ENCODE data around the gene ATAT1.

DNA sequence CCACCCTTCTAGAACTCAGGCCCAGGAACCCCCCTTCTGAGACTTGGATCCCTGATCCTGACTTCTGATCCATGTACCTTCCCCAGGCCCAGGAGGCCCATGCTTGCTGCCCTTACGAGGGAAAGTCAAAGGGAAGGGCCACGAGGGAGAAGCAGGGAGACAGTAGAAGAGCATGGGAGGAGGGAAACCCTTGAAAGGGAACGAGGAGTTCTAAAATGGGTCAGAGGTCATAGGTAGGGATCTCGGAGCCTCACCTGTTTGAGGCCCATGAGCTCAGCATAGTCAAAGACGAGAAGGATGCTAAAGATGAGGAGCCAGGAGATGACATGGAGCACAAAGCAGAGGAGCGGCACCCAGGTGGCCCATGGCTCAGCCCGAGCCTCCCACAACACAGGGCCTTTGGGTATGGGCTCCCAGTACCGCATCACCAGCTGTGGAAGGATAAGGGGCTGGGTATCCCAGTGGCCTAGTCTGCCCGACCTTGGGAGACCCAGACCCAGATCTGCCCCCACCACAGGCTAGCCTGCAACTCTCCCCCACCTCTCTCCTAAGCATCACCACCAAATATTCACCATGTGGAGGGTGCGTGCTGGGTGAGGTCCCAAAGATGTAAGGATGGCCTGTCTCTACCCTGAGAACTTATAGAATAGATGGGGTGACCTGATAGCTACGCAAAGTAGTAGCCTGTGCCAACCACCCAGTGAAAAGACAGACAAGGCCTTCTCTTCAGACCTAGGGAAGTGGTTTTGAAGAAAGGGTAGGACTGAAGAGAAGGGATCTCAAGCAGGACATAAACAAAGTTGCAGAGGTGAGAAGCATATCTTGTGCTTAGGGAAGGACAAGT, 62.6 kb downstream of the ATAT1 start:
- TF ChIP-seq, protein P1, sequence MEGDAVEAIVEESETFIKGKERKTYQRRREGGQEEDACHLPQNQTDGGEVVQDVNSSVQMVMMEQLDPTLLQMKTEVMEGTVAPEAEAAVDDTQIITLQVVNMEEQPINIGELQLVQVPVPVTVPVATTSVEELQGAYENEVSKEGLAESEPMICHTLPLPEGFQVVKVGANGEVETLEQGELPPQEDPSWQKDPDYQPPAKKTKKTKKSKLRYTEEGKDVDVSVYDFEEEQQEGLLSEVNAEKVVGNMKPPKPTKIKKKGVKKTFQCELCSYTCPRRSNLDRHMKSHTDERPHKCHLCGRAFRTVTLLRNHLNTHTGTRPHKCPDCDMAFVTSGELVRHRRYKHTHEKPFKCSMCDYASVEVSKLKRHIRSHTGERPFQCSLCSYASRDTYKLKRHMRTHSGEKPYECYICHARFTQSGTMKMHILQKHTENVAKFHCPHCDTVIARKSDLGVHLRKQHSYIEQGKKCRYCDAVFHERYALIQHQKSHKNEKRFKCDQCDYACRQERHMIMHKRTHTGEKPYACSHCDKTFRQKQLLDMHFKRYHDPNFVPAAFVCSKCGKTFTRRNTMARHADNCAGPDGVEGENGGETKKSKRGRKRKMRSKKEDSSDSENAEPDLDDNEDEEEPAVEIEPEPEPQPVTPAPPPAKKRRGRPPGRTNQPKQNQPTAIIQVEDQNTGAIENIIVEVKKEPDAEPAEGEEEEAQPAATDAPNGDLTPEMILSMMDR (IDR thresholded peaks at IDR 0.05 in 8 of 11, conservative IDR thresholded peaks at IDR 0.05 in 3 of 11), result no peak
- no peak for TF ChIP-seq POLR2A (IDR thresholded peaks at IDR 0.05)

Measured in spleen (tissue), 7 donors.